CD4-positive, alpha-beta memory T cell (primary cell): ENCODE data around the gene ACADSB. TPM values are rescaled to one million over a fixed set of nuclear protein-coding genes. Genes with fewer than 3 reads are reported as not detected.

Source experiments
- CTCF ChIA-PET: fragments of 350-600 bp; sonication (Branson Sonifier 250); formaldehyde crosslinking; loops from one replicate; lab custom pipeline; 2021; ENCODE audit warnings: inconsistent platforms; ENCODE audit not compliant: partially characterized antibody; lab: Charles Lee
- POLR2A ChIA-PET: fragments of 350-600 bp; sonication (Branson Sonifier 250); formaldehyde crosslinking; loops from one replicate; lab custom pipeline; 2021; ENCODE audit not compliant: partially characterized antibody; lab: Charles Lee
- DNase-seq, 5 donors: peaks; one replicate each; pipeline versions ENCODE4 v3.0.0 to v3.0.0-alpha.2; 2020 to 2022; ENCODE audit warnings: mixed read lengths in 1 of 5
- H3K27ac ChIP-seq: one replicate; pipeline ENCODE4 v1.7.0; 2013; ENCODE audit warnings: low read depth, low read length
- H3K27me3 ChIP-seq: 2 replicates; pipeline ENCODE4 v1.7.0; 2013; ENCODE audit warnings: mild to moderate bottlenecking, low read length, moderate library complexity; ENCODE audit not compliant: insufficient read depth
- H3K36me3 ChIP-seq: 2 replicates; pipeline ENCODE4 v1.7.0; 2013; ENCODE audit warnings: mild to moderate bottlenecking, low read length, moderate library complexity; ENCODE audit not compliant: insufficient read depth
- H3K4me1 ChIP-seq: 2 replicates; pipeline ENCODE4 v1.7.0; 2013; ENCODE audit warnings: mild to moderate bottlenecking, low read length, moderate library complexity; ENCODE audit not compliant: insufficient read depth
- H3K4me3 ChIP-seq, 2 donors: one replicate each; pipeline ENCODE4 v1.7.0; 2013; ENCODE audit warnings: low read length in 2 of 2, mild to moderate bottlenecking in 1 of 2
- H3K9me3 ChIP-seq, 2 donors: one replicate each; pipeline ENCODE4 v1.7.0; 2013; ENCODE audit warnings: low read length in 2 of 2, control low read depth in 1 of 2; ENCODE audit not compliant: control insufficient read depth in 1 of 2
- H3K27ac Mint-ChIP-seq, 7 donors: one replicate each; pipeline ENCODE4 v1.8.0; 2020 to 2021; ENCODE audit warnings: mixed read lengths in 7 of 7, mild to moderate bottlenecking in 6 of 7, inconsistent platforms in 3 of 7, moderate library complexity in 3 of 7
- H3K27me3 Mint-ChIP-seq, 2 donors: one replicate each; pipeline ENCODE4 v1.8.0; 2020 to 2021; ENCODE audit warnings: mixed read lengths in 2 of 2
- H3K36me3 Mint-ChIP-seq, 2 donors: one replicate each; pipeline ENCODE4 v1.8.0; 2020 to 2021; ENCODE audit warnings: mixed read lengths in 2 of 2, inconsistent platforms in 1 of 2, mild to moderate bottlenecking in 1 of 2
- H3K4me1 Mint-ChIP-seq, 4 donors: one replicate each; pipeline ENCODE4 v1.8.0; 2020 to 2021; ENCODE audit warnings: mixed read lengths in 4 of 4, mild to moderate bottlenecking in 1 of 4
- H3K4me3 Mint-ChIP-seq, 8 donors: one replicate each; pipeline ENCODE4 v1.8.0; 2020 to 2021; ENCODE audit warnings: mixed read lengths in 8 of 8, mild to moderate bottlenecking in 7 of 8, moderate library complexity in 6 of 8, inconsistent platforms in 3 of 8
- H3K9me3 Mint-ChIP-seq, 8 donors: one replicate each; pipeline ENCODE4 v1.8.0; 2020 to 2021; ENCODE audit warnings: mixed read lengths in 8 of 8, mild to moderate bottlenecking in 5 of 8, inconsistent platforms in 3 of 8, moderate library complexity in 1 of 8
- intact Hi-C: fragments of 100-400 bp; cut with micrococcal nuclease; formaldehyde crosslinking; loops from one replicate; pipeline ENCODE4 v1.15.1; 2023
- polyA plus RNA-seq, 2 donors: library from polyadenylated mRNA; unstranded; fragments of 300-500 nt; fragmentation: Illumina TruSeq; gene quantifications; one replicate each; pipeline ENCODE4 v1.2.3, GENCODE V29; 2021
- total RNA-seq, 2 experiments: library from RNA; stranded (reverse); gene quantifications; one replicate each; pipeline ENCODE4 v1.2.3, GENCODE V29; 2021

ACADSB gene
- total and polyA plus RNA-seq, 4 experiments from 2014 or later: 26.9 to 45.3 (median 36.0) TPM

DNA sequence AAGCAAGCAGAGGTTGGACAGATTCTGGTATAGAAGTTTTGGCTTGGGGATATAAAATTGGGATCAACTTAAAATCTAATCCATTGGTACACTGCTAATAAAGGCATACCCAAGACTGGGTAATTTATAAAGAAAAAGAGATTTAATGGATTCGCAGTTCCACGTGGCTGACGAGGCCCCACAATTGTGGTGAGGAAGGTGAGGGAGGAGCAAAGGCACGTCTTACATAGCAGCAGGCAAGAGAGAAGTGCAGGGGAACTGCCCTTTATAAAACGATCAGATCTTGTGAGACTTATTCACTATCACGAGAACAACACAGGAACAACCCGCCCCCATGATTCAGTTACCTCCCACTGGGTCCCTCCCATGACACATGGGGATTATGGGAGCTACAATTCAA is 9.7 kb downstream of the ACADSB start:
- Mint-ChIP-seq H3K36me3 (peaks cover 0 to 22% of the 10 kb centered on the region in 2 donors), H3K27me3 (no peaks in the 10 kb centered on the region), H3K4me3 (no peak overlapping the region), H3K9me3 (peaks cover 0 to 2% (median 0%) of the 10 kb centered on the region in 8 donors), H3K27ac (no peak overlapping the region), H3K4me1 (peaks cover 0 to 8% (median 3%) of the 10 kb centered on the region in 4 donors)
- no peaks in the 10 kb centered on the region for H3K36me3 ChIP-seq
- ChIA-PET CTCF (no interaction called here), POLR2A (no interaction called here)
- H3K27me3 ChIP-seq: no peaks in the 10 kb centered on the region
- no peak overlapping the region for H3K27ac ChIP-seq
- H3K4me3 ChIP-seq: no peak overlapping the region
- no peak for DNase-seq
- no peaks in the 10 kb centered on the region for H3K4me1 ChIP-seq
- no peaks in the 10 kb centered on the region for H3K9me3 ChIP-seq
- intact Hi-C loops: no loop called here

GRCh38 chr10:123019264-123019663 is 10.5 kb downstream of the ACADSB start:
- Histone ChIP-seq H3K4me3 (no peak overlapping the region), H3K27me3 (no peaks in the 10 kb centered on the region), H3K27ac (no peak overlapping the region), H3K4me1 (no peaks in the 10 kb centered on the region), H3K36me3 (no peaks in the 10 kb centered on the region), H3K9me3 (no peaks in the 10 kb centered on the region)
- Mint-ChIP-seq H3K4me3 (no peak overlapping the region), H3K9me3 (peaks cover 0 to 2% (median 0%) of the 10 kb centered on the region in 8 donors), H3K36me3 (peaks cover 0 to 17% of the 10 kb centered on the region in 2 donors), H3K4me1 (peaks cover 0 to 9% (median 3%) of the 10 kb centered on the region in 4 donors), H3K27ac (no peak overlapping the region), H3K27me3 (no peaks in the 10 kb centered on the region)
- CTCF ChIA-PET: no interaction called here
- intact Hi-C loops: no loop called here
- DNase-seq: no peak
- POLR2A ChIA-PET: no interaction called here

GRCh38 chr10:123019941-123020703 is 11.3 kb downstream of the ACADSB start:
- Mint-ChIP-seq H3K4me1 (peaks cover 0 to 9% (median 3%) of the 10 kb centered on the region in 4 donors), H3K27ac (no peak overlapping the region), H3K36me3 (peaks cover 0 to 14% of the 10 kb centered on the region in 2 donors), H3K9me3 (peaks cover 0 to 2% (median 0%) of the 10 kb centered on the region in 8 donors), H3K27me3 (no peaks in the 10 kb centered on the region), H3K4me3 (no peak overlapping the region)
- ChIA-PET CTCF (interaction anchor here (0.9 kb wide), 1 partner anchor 23 kb away, joined by 3 read pairs; no protein-coding TSS in a partner anchor), POLR2A (no interaction called here)
- Histone ChIP-seq H3K9me3 (no peaks in the 10 kb centered on the region), H3K4me3 (no peak overlapping the region), H3K4me1 (no peaks in the 10 kb centered on the region), H3K27me3 (no peaks in the 10 kb centered on the region), H3K36me3 (no peaks in the 10 kb centered on the region), H3K27ac (no peak overlapping the region)
- intact Hi-C loops: no loop called here
- no peak for DNase-seq

DNA sequence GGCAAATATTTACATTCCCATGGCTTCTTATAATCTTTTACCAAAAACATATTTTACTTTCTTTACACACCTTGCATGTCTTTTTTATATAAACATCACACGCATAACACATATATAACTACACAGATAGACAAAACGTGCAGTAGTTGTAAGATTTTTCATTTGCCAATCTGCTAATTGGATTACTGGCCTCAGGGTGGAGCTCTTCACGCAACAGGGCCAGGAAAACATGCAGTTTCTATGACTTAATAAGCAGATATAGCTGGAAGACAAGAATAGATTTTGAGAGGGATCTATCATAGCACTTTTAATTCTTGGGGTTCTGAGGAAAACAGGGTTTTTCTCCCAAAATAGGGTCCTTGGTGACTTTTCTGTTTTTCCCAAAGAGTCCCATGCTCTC is 12.7 kb downstream of the ACADSB start:
- no peaks in the 10 kb centered on the region for H3K4me1 ChIP-seq
- no peaks in the 10 kb centered on the region for H3K27me3 ChIP-seq
- Mint-ChIP-seq H3K27ac (no peak overlapping the region), H3K4me1 (peaks cover 0 to 7% (median 2%) of the 10 kb centered on the region in 4 donors), H3K4me3 (no peak overlapping the region), H3K9me3 (no peaks in the 10 kb centered on the region), H3K27me3 (no peaks in the 10 kb centered on the region), H3K36me3 (peaks cover 3 to 5% of the 10 kb centered on the region in 2 donors)
- ChIA-PET POLR2A (no interaction called here), CTCF (interaction anchor here (0.8 to 1.0 kb wide), 3 partner anchors 9 to 41 kb away, joined by 3 to 4 read pairs (median 3); partner anchors contain the start of gene PSTK)
- intact Hi-C loops: no loop called here
- no peak for DNase-seq
- H3K27ac ChIP-seq: no peak overlapping the region
- H3K4me3 ChIP-seq: no peak overlapping the region
- no peaks in the 10 kb centered on the region for H3K36me3 ChIP-seq
- no peaks in the 10 kb centered on the region for H3K9me3 ChIP-seq

DNA sequence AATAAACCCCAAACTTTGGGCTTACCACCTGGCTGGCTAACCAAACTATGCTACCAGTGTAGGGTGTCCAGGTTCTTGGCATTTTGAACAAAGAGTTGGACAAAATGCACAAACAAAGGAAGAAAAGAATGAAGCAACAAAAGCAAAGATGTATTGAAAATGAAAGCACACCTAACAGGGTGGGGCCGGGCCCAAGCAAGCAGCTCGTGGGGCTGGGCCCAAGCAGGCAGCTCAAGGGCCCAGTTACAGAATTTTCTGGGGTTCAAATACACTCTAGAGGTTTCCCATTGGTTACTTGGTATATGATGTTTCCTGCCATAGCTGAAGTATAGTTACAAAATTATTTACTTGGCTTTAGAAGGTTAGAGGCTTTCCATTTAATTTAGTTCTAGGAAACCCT is 15.7 kb downstream of the ACADSB start:
- H3K36me3 ChIP-seq: no peaks in the 10 kb centered on the region
- CTCF ChIA-PET: interaction anchor here (0.6 to 1.4 kb wide), 4 partner anchors 10 to 603 kb away, joined by 3 to 4 read pairs (median 3); no protein-coding TSS in a partner anchor
- H3K4me1 Mint-ChIP-seq: peaks cover 0 to 4% (median under 1%) of the 10 kb centered on the region in 4 donors
- intact Hi-C loops: no loop called here
- H3K36me3 Mint-ChIP-seq: peaks cover 3 to 8% of the 10 kb centered on the region in 2 donors
- no peaks in the 10 kb centered on the region for H3K27me3 Mint-ChIP-seq
- H3K9me3 ChIP-seq: no peaks in the 10 kb centered on the region
- H3K27me3 ChIP-seq: no peaks in the 10 kb centered on the region
- POLR2A ChIA-PET: no interaction called here
- no peak overlapping the region for H3K27ac ChIP-seq
- H3K9me3 Mint-ChIP-seq: no peaks in the 10 kb centered on the region
- H3K27ac Mint-ChIP-seq: peak overlapping the region in 1 of 7 donors; percentile 23
- no peak overlapping the region for H3K4me3 ChIP-seq
- no peak for DNase-seq
- H3K4me3 Mint-ChIP-seq: no peak overlapping the region
- H3K4me1 ChIP-seq: no peaks in the 10 kb centered on the region

DNA sequence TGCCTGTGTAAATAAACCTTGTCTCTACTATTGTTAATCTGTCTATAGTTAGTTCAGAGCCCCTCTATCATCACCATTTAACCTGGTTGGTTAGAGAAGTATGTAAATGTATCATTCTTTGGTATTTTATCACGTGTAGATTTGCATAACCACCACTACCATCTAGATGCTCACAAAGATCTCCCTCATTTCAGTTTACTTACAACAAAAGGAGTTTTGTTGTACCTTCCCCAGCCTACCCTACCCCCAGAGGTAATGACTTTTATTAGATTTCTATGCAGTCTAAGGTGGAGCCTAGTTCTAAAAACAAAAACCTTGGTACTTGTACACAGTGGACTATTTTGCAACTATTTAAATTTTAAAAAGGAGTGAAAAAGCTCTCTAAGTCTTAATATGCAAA is 17.5 kb downstream of the ACADSB start:
- no peak overlapping the region for H3K27ac Mint-ChIP-seq

DNA sequence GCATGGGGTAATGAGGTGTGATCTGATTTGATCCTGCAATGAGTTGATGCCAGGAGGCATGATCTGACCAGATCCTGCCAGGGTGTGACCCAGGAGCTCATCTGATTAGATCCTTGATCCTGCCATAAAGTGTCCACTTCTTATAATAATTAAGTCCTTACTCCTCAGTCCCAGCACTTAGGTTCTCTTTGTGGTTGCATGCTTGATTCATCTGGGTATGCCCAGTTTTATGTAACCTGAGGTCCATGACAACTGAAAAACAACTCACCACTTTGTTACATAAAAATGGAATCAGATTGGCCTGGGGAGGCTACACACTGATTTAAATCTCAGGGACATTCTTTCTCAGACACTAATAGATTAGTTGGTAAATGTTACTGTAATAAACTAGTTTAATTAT is 19.1 kb downstream of the ACADSB start:
- Mint-ChIP-seq H3K4me1 (peaks cover 0 to 3% (median under 1%) of the 10 kb centered on the region in 4 donors), H3K36me3 (peaks cover 6 to 13% of the 10 kb centered on the region in 2 donors), H3K4me3 (no peak overlapping the region), H3K9me3 (no peaks in the 10 kb centered on the region), H3K27ac (peak overlapping the region in 1 of 7 donors; percentile 1), H3K27me3 (no peaks in the 10 kb centered on the region)
- H3K36me3 ChIP-seq: no peaks in the 10 kb centered on the region
- no peak overlapping the region for H3K27ac ChIP-seq
- no peak overlapping the region for H3K4me3 ChIP-seq
- ChIA-PET CTCF (no interaction called here), POLR2A (no interaction called here)
- no peak for DNase-seq
- no peaks in the 10 kb centered on the region for H3K27me3 ChIP-seq
- H3K9me3 ChIP-seq: no peaks in the 10 kb centered on the region
- no peaks in the 10 kb centered on the region for H3K4me1 ChIP-seq
- intact Hi-C loops: no loop called here

More for the DNA sequence above, 17.5 kb downstream of the ACADSB start:
- Histone ChIP-seq H3K4me3 (no peak overlapping the region), H3K27ac (no peak overlapping the region), H3K27me3 (no peaks in the 10 kb centered on the region), H3K9me3 (no peaks in the 10 kb centered on the region), H3K36me3 (no peaks in the 10 kb centered on the region), H3K4me1 (no peaks in the 10 kb centered on the region)
- ChIA-PET POLR2A (no interaction called here), CTCF (no interaction called here)
- DNase-seq: no peak
- H3K4me3 Mint-ChIP-seq: no peak overlapping the region
- H3K27me3 Mint-ChIP-seq: no peaks in the 10 kb centered on the region
- no peaks in the 10 kb centered on the region for H3K9me3 Mint-ChIP-seq
- H3K4me1 Mint-ChIP-seq: peaks cover 0 to 3% (median under 1%) of the 10 kb centered on the region in 4 donors
- intact Hi-C loops: no loop called here
- H3K36me3 Mint-ChIP-seq: peaks cover 5 to 12% of the 10 kb centered on the region in 2 donors
